GM21717 (cell line): ENCODE results near the gene NOBOX.
"Not testable (repeated sequence)": the region's sequence is repeated elsewhere in the genome, so short reads cannot be mapped to it uniquely, and the experiment has no call there.

Experiments used
- ATAC-seq: cut with Tn5 transposase; IDR thresholded peaks from one replicate; pipeline ENCODE4 v1.9.1; 2021; ENCODE audit warnings: mild to moderate bottlenecking, moderate library complexity; ENCODE audit not compliant: unreplicated experiment

NOBOX gene

DNA sequence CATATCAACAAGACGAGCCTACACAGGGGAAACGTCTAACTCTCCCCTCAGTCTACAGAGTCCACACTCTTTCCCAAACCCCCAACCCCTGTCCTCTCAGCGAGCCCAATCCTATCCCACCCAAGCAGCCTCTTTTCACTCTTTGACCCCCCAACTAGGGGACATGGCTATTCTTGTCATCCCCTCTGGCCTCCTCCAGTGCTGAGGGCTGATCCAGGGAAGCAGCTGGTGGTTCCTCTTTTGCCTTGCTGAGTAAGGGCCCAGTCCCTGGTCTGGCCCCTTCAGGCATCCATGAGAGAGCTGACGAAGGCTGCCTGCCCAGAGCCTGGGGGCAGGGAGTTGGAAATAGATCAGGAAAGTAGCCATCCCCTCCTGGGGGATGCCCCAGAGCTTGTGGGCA, 6.4 kb downstream of the NOBOX start:
- ATAC-seq: no peak

DNA sequence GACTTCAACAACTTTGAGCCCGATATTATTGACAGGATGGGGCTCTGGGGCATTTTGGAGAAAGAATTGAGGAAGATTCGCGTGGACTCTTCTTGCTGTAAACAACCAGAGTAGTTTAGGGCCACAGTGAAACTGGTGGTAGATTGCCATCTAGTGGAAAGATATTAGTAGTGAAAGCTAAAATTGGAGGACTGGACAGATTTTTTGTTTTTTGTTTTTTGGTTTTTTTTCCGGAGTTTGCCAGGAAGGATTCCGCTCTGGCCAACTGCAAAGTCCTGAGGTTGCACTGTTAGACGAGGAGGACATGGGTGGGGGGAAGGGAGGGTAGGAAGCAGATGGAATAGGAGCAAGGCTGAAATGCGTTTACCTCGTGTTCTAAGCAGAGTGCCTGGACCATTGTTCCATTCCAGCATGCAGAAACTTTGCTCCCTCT, 11.7 kb downstream of the NOBOX start:
- peak; percentile 74 for ATAC-seq

DNA sequence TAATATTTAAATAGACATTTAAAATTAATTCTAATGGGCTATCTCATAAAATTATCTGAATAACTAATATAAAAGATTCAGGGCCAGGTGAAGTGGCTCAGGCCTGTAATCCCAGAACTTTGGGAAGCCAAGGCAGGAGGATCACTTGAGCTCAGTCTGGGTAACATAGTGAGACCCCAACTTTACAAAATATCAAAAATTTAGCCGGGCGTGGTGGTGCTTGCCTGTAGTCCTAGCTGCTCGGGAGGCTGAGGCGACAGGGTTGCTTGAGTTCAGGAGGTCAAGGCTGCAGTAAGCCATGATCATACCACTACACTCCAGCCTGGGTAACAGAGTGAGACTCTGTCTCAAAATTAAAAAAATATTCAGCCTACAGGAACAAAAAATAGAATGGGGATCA, 12.5 kb downstream of the NOBOX start:
- no peak for ATAC-seq

DNA sequence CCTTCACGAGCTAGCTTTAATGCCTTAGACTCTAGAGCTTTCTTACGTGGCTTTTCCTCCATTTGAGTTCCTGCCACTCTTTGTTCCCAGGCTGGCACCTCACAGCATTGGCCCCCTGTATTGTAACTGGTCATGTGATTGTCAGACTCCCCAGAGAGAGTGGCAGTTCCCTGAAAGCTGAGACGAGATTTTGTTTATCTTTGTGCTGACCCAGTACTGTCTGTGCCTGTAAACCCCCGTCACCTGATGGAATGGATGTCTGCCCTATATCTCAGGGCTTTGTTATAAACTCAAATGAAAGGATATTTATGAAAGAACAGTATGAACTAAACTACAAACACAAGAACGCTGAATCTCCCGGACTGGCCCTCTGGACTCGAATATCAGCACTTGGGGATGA, 13.0 kb downstream of the NOBOX start:
- ATAC-seq: no peak

DNA sequence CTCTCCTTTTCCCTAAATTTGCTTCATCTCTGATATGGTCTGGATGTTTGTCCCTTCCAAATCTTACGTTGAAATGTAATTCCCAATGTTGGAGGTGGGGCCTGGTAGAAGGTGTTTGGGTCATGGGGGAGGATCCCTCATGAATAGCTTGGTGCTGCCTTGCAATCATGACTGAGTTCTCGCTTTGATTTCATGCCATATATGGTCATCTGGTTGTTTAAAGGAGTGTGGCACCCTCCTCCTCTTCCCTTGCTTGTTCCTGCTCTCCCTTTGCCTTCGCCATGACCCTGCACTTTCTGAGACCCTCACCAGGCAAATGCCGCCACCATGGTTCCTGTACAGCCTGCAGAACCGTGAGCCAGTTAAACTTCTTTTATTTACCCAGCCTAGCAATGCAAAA, 14.5 kb downstream of the NOBOX start:
- no peak for ATAC-seq

DNA sequence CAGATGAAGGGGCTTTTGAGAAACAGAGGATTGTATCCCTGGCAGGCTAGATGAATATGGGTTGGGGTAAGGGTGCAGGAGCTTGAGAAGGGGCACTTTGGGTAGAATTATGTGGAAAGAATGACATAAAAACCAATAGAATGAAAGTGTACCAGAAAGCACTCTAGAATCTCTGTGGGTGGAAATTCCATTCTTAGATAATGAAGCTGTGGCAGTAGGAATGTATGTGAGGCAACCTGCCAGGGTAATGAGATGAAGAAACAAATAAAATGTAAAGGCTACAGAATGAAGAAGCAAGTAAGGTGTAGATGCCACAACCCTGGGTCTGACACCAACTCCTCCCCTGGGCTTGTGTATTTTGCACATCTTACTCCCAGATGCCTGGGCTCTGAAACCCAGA, 16.8 kb downstream of the NOBOX start:
- ATAC-seq: no peak

DNA sequence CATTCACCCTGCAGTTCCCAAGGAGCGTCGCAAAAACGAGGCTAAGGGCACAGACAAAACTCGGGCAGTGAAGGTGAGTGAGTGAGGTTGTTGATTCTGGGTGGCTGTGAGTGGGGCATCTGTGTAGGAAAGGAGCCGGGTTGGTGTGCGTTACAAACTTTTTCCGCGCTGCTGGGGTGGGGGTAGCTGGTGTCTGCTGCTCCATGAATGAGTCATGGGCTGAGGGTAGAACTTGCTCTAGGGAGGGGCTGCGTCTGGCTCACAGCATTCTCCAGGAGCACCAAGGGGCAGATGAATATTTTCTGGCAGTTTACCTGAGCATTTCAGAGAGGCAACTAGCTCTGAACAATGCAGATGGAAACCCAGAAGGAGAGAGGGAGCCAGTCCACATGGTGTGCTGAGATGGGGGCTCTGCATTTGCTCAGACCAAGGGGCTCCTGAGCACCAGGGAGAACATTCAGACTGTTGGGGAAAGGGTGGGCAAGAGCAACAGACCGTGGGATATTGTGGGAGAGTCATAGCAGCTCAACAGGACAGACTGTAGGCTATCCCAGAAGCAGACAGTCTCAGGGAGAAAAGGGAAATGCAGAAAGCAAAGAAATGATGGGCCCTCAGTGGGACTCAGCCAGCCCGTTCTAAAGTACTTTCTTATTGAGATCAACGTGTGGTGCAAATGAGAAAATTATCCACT, 18.8 kb downstream of the NOBOX start:
- ATAC-seq: no peak

DNA sequence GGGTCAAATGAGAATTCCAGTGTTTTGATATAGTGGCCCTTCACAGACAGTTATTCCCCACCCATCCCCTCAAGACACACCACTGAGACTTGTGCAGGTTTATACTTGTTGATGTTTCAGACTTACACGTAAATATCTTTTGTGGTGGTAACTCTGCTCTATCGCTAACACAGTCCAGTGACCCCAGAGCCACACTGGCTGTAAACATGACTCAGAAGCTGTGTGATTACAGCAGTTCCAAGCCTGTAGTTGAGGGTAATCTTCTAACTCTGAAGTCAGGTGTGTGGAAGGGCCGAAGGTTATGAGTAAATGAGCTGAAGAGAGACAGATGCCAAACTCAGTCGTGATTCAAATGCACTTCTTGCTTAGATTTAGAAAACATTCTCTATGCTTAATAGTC, 19.4 kb downstream of the NOBOX start:
- no peak for ATAC-seq

DNA sequence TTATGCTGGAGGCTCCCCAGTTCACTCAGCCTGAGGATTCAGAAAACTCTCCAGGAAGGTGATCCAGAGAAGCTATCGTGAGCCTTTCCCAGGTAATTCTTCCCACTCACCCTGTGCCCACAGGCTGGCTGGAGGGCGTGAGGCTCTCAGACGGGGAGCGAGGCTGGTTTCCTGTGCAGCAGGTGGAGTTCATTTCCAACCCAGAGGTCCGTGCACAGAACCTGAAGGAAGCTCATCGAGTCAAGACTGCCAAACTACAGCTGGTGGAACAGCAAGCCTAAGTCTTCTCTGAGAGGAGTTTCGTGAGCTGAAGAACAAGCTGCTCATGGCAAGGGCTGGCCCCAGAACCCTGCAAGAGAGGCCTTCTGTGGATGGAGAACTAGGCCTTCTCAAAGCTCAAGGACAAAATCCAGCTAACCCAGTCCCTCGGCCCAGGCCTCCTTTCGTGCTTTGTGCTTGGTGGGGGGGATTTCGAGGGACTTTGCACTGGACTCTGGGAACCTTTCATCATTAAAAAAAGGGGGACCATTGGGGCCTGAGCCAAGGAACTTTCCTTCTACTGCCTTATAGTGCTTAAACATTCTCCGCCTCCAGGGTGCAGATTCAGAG, 23.6 kb downstream of the NOBOX start:
- no peak for ATAC-seq

DNA sequence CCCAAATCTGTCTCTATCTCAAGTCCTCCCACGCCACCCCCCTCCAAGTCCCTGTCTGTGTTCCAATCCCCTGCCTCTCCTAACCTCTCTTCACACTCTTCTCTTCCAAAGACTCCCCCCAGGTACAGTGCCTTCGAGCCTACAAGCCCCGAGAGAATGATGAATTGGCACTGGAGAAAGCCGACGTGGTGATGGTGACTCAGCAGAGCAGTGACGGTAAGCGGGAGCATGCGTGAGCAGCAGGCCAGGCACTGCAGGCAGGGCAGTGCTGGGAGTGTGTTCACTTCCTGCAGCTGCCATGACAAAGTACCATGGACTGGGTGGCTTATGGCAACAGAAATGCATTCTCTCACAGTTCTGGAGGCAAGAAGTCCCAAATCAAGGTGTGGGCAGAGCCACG, 24.8 kb downstream of the NOBOX start:
- no peak for ATAC-seq

DNA sequence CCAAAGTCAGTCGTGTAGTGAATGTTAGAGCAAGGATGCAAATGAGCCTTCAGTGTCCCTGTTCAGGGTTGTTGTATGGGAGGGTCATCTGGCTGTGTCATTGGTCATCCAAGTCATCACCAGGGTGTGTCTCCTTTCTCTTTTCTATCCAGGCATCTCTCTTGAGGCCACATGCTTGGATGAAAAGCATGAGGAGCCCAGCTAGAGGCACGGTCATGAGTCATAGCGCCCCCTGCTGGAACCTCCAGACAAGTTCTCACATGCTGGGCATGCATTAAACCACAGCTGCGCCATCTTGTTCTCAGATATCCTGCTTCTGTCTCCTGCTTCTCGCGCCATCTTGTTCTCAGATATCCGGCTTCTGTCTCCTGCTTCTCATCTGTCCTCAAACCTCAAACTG, 34.3 kb downstream of the NOBOX start:
- ATAC-seq: not testable (repeated sequence)

DNA sequence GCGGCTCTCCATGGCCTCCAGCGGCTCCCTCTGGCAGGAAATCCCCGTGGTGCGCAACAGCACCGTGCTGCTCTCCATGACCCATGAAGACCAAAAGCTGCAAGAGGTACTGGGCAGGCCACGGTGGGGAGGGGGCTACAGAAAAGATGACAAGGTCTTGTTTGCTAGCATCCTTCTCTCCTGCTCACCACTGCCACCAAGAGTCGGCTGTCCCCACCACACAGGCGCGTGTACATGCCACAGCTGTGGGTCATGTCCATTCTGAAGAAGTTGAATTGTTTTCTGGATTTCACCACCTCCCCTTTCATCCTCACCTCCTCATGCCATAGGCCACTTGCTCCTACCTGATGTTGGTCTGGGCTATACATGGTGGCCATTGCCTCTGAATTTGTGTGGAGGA, 36.2 kb downstream of the NOBOX start:
- ATAC-seq: not testable (repeated sequence)

DNA sequence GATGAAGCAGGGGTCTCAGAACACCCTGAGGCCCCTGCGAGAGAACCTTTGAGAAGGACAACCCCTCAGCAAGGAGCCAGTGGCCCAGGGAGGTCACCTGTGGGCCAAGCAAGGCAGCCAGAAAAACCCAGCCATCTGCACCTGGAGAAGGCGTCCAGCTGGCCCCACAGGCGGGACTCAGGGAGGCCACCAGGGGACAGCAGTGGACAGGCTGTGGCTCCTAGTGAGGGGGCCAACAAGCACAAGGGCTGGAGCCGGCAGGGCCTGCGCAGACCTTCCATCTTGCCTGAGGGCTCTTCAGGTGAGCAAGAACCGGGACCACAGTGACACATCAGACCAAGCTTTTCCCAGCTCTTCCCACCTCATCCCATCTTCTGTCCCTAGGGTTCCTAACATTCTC, 38.0 kb downstream of the NOBOX start:
- ATAC-seq: not testable (repeated sequence)

DNA sequence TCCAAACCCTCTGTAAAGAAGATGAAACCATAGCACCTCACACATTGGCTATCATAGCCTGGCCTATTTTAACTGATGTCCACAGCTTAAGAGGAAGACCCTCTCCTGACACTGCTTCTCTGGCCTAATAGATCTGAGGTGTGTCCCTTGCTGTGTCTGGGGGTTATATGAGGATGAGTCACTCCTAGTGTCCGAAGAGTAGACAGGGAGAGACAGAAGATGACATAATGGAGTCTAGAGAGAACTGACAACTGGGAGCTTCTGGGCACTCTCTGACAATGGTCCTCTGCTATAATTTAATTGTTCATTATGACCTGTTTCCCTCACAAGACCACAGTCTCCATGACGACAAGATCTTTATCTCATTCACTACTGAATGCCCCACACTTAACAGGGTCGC, 41.4 kb downstream of the NOBOX start:
- ATAC-seq: not testable (repeated sequence)

DNA sequence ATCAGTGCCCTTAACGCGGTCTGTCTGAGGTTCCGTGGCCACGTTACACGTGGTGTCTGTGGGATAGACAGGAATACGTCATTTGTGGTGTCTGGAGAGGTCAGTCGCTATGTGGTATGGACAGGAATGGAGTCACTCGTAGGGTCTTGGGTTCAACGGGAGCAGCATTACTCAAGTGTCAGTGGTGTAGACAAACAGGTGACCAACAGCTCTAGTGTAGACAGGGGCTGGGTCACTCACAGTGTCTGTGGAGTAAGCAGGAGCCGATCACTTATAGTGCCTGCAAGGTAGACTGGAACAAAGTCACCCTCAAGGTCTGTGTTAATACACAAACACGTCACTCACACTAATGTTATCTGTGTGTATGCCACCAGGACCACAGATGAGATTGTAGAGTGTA, 46.6 kb downstream of the NOBOX start:
- ATAC-seq: not testable (repeated sequence)

DNA sequence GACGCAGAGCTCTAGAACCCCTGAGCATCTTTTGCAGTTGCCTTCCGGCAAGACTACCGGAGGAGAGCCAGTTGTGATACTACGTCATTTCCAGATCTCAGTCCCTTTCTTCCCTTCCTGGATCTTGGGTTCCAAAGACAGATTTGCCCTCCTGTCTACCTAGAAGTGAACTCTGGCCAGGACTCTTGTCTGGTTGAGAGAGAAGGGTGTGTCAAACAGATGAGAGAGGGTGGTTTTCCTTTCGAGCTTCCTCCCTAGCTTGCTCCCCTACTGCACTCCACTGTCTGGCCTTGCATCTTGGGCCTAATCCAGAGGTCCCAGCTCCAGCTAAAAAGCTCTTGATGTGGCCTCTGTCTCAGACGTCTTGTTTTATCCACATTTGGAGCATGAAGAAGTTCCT, 47.3 kb downstream of the NOBOX start:
- ATAC-seq: not testable (repeated sequence)

DNA sequence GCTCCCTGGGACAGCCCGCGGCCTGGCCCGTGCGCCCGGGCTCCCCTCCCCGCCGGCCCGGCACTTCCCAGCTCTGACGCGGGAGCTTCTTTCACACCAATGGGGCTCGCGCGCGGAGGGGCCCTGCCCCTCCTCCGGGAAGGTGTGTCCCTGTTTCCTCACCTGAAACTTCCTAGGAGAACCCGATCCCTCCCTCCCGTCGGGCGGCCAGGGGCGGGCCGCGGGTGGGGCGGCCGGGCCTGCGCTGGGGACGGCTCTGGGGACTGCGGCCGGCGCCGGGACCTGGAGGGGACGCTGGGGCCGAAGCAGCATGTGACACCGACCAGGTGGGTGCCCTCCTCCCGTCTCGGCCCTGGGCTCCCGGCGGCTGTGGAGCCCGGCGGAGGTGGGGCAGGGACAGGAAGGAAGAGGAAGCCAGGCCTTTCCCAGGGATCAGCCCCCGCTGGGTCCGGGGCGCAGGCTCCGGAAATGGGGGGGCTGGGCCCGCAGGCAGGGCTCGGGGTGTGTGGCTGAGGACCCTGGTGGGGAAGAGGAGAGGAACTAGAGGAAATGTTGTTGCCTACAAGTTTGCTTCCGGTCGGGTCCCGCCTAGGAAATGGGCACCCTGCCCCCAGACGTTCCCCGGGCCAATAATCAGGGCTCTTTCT, 48.2 kb downstream of the NOBOX start, which contains the start of gene ARHGEF5:
Gene ARHGEF5 (plus strand): TSS at position 227 of the 647 bp plus-strand sequence. CDS start 7,268 bp downstream, outside the sequence.
- peak; percentile 73 for ATAC-seq

DNA sequence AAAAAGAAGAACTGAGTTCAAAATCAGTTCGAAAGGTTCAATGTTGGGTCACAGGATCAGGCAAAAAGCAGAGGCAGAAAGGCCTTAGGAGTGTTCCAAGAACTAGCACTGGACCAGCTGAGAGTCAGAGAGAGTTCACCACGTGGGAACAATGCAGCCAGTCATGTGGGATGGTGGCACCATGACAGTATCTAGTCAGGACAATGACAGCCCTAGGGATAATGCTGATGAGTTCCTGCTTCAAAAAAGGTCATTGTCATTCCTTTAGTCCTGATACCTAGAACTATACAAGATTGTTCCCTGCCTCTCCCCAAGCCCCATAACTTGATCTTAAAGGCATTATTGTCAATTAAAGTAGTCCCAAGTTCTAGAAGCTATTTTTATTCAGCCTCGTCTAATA, 51.8 kb downstream of the NOBOX start:
- not testable (repeated sequence) for ATAC-seq

DNA sequence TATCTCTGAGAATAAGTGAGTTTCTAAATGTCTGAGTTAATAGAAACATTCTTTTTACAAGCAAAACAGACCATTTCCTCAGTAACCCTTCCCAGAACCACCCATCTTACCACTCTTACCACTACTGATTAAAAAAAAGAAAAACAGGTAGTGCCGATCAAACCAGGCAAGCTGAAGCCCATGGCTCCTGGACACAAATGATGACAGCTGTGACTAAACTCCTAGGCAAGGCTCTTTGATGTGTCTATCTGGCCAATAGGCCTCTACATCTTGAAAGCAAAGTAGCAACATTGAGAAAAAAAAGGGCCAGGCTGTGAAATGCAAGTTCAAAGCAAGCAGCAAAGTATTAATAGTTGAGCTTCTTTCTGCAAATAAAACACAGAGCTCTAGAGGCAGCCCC, 54.9 kb downstream of the NOBOX start:
- ATAC-seq: peak; percentile 45
